GM19240 (cell line): ENCODE data around the gene ZGRF1.
"Not testable (repeated sequence)": the region's sequence is repeated elsewhere in the genome, so short reads cannot be mapped to it uniquely, and the experiment has no call there.

Experiments
- DNase-seq: peaks from one replicate; pipeline ENCODE4 v3.0.0; 2011; ENCODE audit warnings: low spot score; ENCODE audit not compliant: insufficient read length

ZGRF1 gene

DNA sequence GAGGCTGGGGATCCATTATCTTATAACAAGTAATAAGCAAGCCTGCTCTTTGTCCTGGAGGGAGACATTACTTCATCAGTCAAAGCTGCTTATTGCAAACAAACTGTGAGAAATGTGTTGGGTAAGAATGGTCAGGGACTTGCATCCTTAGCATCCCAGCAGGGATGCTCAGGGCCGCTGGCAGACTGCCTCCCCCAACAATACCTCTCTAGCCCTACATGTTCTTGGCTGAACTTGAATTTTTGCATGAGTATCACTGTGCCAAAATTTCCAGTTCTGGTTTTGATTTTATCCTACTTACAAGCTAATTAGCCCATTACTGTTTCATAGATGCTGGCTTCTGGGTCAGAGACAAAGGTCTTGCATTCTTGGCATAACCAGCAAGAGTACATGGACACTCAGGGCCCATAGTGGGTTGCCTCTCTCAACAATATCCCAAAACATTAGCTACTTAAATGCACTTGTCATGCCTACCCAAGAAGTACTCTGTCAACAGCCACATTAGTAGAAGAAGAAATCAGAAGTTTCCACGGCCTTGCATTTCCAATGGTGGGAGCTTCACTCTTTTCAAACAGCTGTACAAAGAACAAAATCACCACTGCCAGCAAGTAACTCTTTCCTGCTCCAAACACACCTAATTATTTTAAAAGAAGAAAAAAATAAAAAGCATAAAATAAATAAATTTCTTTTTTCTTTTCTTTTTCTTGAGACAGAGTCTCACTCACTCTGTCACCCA is 78.9 kb downstream of the ZGRF1 start:
- no peak for DNase-seq

DNA sequence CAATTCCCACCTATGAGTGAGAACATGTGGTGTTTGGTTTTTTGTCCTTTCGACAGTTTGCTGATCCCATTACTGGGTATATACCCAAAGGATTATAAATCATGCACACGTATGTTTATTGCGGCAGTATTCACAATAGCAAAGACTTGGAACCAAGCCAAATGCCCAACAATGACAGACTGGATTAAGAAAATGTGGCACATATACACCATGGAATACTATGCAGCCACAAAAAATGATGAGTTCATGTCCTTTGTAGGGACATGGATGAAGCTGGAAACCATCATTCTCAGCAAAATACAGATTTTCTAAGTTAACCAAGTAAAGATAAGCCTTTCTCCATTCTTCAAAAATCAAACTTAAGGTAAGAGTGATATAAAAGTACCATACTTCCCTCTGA is 82.4 kb downstream of the ZGRF1 start:
- not testable (repeated sequence) for DNase-seq

DNA sequence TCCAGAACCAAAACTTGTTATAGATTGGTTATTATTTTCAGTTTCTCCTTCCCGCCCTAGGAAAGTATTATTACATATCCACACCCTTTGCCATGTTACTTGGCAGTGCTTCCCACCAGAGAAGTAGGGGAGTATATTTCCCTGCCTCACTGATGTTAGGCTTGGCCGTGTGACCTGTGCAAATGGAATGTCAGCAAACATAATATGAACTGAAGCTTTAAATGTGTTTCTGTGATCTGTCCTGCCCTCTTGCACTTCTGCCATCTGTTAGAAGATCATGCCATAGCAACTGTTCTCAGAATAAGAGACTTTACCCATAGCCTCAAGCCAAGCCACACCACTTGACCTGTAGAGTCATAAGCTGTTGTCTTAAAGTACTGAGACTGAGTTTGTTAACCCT is 84.0 kb downstream of the ZGRF1 start:
- no peak for DNase-seq

DNA sequence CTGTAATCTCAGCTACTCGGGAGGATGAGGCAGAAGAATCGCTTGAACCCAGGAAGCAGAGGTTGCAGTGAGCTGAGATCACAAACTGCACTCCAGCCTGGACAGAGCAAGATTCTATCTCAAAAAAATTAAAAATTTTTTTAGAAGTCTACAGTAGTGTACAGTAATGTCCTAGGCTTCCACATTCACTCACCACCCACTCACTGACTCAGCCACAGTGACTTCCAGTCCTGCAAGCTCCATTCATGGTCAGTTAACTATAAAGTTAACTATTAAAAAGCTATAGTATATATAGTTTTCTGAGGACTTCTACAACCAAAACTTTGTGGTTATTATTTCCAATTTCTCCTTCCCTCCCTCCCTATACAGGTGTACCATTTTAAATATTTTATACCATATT is 86.0 kb downstream of the ZGRF1 start:
- no peak for DNase-seq

DNA sequence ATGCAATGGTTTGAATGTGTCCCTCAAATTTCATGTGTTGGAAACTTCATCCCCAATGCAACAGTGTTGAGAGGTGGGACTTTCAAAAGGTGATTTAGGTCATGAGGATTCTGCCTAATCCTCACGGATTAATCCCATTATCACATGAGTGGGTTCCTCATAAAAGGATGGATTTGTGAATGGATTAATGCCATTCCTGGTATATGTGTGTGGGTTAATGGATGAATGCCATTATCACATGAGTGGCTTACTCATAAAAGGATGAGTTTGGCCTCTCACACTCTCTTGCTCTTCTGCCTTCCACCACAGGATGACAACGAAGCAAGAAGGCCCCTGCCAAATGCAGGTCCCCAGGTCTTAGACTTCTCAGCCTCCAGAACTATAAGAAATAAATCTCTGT is 90.2 kb downstream of the ZGRF1 start:
- DNase-seq = no peak

DNA sequence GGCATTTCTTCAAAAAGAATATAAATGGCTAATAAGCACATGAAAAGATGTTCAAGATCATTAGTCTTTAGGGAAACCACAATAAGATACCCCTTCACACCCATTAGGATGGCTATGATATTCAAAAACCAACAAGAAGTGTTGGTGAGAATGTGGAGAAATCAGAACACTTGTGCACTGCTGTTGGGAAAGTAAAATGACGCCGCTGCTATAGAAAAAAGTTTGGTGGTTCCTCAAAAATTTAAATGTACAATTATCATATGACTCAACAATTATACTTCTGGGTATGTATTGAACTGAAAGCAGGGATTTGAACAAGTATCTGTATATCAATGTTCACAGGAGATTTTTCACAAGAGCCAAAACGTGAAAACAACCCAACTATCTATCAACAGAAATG is 91.4 kb downstream of the ZGRF1 start:
- no peak for DNase-seq

DNA sequence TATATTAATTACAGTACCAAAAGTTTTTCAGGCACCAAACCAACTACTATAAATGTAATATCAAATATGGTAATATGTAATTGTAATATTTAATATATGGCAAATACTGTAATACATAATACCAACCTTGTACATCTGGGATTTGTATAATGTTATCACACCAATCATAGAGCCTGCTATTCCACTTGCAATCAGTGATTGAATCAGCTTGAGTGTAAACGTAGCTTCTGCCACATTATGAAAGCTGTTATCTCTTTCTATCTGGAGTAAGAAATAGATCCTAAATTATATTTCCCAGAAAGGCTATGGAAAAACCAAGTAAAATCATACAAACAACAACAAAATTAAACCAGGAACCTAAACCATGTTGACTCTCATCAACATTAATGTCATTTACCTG is 96.0 kb downstream of the ZGRF1 start:
- no peak for DNase-seq

DNA sequence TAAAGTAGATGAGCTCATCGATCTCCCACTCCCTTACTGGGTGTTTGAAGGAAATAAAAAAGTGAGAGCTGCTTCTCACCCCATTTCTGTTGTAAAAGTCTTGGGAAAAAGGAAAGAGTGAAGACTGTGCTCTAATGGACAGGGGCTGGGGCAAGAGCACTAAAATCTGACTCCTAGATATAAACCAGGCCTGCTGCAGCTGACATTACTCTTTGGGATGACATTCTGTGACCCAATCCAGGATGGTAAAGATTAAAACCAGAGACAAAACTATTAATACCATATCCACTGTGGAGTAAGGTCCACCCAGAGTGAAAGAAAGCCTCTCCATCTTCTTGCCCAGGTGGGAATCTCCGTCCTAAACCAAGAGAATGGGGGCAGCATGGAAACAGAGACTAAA is 100.6 kb downstream of the ZGRF1 start:
- DNase-seq = no peak

DNA sequence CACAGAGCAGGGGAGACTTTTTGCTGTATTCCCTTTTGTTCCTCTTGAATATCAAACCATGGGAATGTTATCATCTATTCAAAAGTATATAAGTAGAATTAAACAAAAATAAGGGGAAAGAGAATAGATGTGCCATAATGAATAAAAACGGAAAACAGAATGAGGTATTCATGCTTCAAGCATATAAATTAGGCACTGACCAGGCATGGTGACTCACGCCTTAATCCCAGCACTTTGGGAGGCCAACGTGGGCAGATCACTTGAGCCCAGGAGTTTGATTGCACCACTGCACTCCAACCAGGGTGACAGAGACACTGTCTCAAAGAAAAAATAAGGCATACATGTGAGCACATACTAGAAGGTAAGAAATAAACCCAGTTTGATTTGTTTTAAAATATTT is 104.4 kb downstream of the ZGRF1 start:
- DNase-seq = no peak

DNA sequence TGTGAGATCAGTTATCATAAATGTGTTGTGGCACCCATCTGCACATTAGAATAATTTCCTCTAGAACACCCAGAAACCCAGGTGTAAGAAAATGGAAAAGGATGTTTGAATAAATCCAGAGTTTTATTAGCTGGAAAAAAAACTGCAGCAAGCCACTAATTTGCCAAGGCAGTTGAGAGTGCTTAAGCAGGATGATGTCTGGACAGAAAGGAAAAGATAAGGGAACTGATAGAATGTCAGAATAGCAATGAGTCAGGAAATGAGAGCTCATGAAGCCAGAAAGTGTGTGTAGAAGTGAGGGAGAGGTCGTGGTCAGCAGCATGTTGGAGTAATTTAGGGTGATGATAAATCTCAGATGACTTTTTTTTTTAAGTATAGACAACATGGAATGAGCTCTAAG is 105.6 kb downstream of the ZGRF1 start:
- DNase-seq = no peak

DNA sequence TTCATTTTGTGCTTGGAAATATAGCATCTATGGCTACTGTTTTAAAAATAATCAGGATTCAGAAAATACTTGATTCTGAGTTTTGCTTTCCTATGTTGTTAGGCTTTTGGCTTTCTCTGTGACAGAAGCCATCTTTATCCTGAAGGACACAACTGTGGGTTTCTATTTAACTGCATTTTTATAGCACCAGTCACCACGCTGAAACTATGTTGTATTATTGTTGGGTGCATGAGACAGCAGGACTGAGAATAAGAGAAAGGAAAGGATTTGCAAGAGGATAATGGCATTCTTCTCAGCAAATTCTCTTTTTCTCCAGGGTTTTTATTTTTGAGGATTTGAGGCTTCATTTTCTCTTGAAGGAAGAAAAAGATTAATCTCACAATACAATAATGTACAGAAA is 110.6 kb downstream of the ZGRF1 start:
- DNase-seq = no peak

DNA sequence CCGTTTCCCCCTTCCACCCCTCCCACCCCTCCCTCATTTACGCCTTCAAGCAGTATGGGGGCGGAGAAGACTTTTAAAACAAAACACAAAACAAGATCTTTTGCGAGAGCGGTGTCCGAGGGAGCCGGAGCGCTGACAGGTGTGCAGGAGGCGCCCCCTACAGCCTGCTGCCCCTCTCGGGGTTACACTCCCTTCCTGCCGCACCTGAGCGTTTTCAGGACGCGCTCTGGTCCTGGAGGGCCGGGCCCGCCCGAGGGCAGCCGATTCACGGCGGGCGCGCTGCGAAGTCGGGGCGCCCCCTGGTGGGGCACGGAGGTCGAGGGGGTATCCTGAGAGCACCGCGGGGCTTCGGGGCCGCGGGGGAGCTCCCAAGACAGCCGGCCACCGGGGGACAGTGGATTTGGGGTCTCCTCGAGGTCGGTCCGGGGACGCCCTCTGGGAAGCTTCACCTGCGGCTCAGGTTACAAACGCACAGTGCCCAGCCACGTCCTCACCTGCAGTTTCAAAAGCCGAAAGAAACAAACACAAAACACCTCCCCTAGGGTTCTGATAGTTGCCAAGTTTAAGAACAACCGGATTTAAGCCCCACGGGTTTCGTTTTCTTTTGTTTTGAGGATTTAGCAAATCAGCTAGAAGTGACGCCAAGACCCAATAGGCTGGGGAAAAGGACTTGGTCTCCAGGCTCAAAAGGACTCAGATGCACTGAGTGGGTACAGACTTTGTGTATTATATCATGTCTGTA is 112.8 kb downstream of the ZGRF1 start:
- no peak for DNase-seq

DNA sequence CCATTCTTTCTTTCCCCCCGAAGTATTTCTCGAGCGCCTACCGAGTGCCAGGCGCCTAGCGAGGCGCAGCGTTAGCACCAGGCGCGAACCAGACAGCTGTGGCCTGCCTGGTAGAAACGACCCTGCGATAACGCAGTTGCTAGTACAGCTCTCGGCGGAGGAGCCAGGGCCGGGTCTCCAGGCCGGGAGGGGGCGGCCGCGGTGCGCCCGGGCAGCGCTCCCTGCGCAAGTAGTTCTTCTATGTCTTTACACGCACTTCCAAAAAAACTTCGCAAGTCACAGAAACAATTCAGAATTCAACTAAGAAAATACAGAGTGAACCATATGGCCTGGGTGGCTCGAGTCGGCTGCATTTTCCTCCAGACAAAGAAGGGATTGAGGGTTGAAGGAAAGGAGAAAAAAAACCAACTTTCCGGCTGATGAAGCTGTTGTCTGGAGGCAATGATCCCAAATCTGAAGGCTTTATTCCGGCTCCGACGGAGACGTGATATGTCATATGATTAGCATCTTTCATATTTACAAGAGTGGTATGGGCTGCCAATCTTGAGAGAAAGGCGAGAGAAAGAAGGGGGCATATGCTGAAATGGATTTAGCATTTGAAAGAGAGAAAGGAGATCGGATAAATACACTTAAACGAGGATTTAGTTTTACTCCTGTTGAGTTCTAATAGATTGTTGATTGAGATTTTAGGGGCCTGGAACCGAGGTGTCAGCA is 113.5 kb downstream of the ZGRF1 start:
- no peak for DNase-seq

DNA sequence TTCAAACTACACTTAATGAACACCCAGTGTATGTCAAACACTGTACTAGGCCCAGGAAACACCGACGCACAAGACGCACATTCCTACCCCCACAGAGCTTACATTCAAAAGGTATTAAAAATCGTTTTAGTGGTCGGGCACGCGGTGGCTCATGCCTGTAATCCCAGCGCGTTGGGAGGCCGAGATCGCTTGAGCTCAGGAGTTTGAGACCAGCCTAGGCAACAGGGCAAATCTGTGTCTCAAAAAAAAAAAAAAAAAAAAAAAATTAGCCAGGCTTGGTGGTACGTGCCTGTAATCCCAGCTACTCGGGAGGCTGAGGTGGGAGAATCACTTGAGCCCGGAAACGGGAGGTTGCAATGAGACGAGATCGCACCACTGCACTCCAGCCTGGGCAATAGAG is 114.3 kb downstream of the ZGRF1 start:
- DNase-seq = not testable (repeated sequence)

DNA sequence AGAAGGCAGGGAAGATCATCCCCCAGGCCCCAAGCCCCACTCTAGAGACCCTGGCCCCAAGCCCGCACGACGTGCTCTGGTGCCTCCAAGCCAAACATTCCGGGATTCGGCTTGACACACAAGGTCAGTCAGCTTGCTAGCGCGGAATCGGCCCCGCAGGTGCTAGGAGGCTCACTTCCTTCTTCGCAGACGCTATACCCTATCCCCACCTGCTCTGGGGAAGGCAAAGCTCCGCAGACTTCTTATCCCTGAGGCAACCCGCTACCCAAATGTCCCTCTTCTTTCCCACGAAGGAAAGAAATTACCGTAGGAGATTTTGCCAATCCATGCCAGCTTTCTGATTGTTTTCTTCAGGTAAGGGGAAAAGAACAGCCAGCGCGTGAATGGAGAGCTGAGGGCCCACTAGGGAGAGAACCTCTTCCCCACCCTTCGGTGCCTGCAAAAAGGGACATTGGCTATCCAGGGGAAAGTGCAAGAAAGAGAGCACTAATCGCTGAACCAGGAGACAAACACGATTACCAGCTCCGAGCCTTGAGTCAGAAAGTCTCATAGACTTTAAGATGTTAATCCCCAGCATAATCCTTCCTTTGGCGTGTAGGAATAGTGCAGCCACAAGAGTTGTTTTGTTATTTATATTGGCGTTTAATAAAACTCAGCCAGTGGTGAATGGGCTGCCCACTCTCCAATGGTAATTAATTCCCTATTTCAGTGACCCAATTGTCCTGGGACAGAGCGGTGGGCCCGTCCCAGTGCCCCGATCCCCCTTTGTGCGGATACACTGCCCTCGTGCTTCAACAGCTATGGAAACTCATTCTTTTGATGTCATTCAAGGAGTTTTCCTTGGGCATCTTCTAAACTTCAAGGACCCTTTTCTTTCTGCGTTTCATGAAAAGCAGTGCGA is 115.3 kb downstream of the ZGRF1 start:
- no peak for DNase-seq

DNA sequence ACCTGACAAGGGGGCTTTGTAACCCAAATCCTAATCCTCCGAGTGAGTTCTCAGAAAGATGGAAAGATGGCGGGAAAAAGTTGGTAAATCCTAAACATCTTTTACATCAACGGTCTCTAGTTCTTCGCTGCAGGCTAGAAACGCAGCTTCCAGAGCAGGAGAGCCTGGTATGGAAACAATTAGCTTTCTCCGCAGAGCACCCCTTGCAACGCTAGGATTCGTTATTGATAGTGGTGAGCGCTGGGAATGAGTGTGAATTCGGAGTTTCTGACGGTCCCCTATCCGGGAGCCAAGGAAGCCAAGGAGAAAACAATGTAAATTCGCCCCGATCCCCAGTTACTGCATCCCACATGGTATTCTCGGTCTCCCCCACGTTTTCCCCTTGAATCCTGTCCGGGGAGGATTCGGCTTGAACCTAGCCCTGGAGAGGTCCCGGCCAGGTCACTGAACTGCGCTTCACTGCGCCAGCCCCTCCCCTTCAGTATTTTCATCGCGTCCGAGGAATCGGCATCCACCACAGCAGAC is 116.0 kb downstream of the ZGRF1 start:
- no peak for DNase-seq

DNA sequence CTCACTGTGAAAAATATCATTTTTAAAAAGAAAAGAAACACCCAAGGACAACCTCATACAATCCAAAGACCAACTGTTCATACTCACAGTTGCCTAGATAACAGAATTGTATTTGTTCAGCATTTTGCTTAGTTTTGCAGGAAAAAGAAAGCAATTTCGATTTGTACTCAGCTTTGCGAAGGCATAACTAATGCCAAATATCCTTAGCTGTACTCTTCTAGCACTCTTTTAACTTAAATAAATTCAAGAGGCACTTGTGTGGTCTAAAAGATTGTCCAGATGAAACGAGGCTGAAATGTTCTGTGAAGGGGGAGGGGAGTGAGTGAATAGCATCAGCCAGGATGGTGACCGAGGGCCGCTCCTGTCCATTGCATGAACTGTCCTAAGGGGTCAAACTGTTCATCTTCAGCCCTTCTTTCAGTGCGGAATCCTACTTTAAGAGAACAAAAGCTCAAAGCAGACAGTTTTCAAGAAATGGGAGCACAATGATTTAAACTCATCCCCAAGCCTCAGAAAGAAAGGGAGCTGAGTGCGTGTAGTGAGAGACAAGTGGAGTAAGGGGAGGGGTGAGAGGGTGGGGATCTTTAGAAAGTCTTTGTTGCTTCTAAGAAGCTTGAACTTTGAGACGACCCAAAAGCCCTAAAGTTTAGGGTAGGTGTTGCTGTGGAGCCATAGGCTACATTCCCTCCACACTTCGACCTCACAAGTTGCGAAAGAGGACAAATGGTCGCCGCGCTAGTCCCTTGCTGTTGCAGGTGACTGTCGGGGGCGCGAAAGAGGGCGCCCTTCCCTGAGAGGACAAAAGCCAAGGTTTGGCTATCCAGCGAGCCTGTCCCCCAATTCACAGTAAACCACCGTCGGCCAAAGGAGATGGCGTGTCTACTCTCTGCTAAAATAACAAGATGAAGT is 116.8 kb downstream of the ZGRF1 start:
- no peak for DNase-seq

DNA sequence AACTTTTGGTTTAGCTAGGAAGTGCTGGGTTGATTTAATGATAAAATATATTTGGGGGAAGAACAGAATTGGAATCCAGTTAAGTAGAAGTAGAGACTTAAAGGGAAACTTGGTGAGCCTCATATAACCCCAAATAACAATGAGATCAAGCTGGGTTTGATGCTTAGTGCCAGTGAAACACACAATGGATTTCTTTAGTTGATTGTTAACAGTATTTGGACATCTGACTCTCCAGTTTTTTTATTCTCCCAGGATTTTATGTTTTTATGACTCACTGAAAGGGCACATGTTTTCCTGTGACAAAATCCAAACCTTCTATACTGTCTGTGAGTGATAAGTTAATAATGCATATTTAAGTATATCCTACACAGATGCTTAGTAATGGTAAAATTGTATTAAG is 118.0 kb downstream of the ZGRF1 start:
- DNase-seq = no peak

DNA sequence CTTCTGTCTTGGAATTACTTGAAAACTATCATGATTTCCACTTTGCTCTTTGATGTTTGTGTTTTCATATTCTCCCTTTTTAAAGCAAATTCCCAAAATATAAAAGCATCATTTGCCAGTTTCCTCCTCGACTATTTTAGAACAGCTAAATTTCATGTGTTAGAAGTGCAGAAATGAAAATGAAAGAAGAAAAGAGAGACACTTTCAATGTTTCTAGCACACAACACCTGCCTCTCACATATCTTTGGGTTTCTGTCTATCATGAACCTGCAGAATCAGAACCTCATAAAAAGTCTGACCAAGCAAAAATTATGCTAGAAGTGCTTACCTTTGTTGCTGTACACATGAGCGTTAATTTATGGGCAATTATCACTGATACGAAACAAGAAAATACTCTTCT is 118.8 kb downstream of the ZGRF1 start:
- DNase-seq = no peak

DNA sequence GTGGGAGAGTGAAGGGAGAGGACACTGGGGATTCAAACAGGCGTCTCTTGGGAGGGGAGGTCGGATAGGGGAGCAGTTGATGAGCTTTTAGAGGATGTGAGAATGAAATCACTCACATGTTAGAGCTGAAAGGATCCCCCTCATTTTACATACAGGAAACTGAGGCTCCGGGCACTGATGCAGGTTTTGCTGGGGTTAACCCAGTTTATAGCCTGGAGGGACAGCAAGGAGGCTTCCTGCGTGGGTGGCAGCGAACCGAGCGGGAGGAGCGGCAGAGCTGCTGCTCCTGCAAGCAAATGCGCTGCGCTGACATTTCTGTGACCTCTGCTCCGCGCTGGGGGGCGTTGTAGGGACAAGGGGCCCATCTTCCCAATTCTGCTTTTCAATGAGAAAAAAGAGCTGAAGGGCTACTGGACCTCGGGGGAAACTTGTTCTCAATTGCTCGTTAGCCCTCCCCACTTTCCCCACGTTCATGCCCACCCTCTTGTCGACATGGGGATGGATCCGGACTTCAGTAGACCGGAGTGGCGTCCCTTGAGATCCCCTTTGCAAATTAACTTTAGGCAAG is 119.6 kb downstream of the ZGRF1 start:
- no peak for DNase-seq
